Stimulated activated CD4-positive, alpha-beta T cell treated with anti-CD3 and anti-CD28 coated beads, Interleukin-15, amount 100 ng/mL, for 48 hours (primary cell): ENCODE results near the gene TADA2A.

Experiments used
- DNase-seq, 2 donors: peaks; one replicate each; pipeline ENCODE4 v3.0.0-alpha.2; 2020; ENCODE audit warnings: low read depth in 2 of 2

The TADA2A gene, protein sequence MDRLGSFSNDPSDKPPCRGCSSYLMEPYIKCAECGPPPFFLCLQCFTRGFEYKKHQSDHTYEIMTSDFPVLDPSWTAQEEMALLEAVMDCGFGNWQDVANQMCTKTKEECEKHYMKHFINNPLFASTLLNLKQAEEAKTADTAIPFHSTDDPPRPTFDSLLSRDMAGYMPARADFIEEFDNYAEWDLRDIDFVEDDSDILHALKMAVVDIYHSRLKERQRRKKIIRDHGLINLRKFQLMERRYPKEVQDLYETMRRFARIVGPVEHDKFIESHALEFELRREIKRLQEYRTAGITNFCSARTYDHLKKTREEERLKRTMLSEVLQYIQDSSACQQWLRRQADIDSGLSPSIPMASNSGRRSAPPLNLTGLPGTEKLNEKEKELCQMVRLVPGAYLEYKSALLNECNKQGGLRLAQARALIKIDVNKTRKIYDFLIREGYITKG

DNA sequence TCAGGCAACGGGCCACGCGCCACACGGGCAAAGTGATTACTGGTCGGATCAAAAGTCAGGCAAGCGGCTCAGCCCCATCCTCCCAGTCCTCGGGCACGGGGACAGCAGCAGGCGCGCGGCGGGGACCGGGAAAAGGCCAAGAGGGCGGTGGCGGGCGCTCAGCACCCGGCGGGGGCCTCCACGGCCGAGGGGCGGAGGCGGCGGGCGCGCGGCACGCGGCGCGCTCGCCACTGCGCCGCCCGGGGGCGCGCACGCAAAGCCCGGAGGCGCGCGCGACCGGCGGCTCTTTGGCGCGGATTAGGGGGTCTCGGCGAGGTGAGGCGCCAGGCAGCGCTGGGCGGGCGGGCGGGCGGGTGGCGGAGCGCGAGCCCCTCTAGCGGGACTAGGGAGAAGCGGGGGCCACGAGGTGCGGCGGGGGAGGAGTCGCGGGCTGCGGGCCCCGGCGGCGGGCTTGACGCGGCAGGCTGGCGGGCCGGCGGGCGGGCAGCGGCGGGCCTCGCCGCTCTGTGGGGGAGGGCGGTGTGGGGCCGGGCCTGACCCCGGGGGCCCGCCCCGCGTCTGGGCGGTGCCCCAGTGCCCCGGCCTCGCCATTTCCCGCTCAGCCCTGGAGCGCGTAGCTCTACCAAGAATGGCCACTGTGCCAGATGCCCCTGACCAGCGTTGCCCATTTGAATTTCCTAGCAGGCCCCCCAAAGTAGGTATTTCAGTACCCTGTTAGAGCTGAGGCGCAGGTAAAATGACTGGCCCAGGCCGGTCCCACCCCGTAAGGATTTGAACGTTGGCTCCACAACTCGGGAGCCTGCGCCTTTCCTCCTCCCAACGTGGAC, at the start of gene TADA2A, which contains the start of gene ACACA:
TADA2A (plus strand) TSS at position 252 of the 827 bp plus-strand sequence. CDS start 4,480 bp downstream, outside the sequence.
ACACA (minus strand) TSS at position 202 of the 827 bp plus-strand sequence. CDS start 537 bp downstream, outside the sequence.
- peak; percentile 64 to 74 for DNase-seq

DNA sequence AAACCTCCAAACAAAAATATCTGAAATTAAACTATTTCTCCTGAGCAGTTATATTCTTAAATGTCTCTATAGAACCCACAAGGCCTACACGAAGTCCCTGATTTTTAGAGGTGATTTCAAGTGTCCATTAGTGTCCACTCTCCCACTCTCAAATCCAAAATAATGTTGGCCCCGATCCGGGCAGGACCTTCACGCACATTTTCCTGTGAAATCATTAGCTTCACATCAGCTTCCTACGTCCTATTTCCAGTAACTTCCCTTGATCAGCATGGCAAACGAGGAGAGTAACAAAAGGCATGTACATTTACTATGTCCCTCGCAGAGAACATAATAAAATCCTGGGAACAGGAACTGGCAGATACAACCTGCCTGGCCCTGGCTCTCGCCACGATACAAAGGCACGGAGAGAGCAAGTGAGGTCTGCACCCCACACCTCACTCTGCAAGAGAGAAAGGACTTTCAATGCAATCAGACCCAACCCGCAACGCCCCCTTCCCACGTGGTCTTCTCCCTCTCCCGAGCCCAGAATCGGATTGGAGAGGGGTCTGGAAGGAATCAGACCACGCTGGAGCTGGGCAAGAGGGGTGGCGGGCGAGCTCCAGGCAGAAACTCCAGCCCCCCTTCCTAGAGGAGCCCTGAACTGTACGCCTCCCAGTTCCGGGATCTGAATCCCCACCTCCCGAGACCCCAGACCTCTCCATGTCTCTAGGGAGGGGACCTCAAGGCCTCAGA, 48.4 kb upstream of the TADA2A start:
- DNase-seq, result peak; percentile 35

GRCh38 chr17:37358830-37359681, 47.6 kb upstream of the TADA2A start:
- DNase-seq, result peak; percentile 86 to 92

- DNase-seq, result no peak
These were observed 47.0 kb upstream of the TADA2A start for GRCh38 chr17:37359682-37360188.

DNA sequence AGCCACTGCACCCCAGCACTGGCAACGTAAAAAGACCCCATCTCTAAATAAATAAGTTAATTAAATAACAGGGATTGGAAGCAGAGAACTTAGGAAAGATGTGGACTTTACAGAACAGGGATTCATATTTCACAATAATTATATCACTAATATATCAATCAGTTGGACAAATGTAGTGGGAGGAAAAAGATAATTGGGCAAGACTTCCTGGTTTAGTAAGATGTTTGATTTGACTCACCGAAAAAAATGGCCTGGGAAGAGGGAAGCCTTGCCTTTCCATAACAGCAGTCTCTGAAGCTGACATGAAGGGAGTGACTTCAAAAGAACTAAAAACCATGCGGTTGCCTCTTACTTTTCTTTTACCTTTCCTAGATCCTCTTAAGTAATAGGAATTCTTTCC, 46.1 kb upstream of the TADA2A start:
- DNase-seq, result no peak

DNA sequence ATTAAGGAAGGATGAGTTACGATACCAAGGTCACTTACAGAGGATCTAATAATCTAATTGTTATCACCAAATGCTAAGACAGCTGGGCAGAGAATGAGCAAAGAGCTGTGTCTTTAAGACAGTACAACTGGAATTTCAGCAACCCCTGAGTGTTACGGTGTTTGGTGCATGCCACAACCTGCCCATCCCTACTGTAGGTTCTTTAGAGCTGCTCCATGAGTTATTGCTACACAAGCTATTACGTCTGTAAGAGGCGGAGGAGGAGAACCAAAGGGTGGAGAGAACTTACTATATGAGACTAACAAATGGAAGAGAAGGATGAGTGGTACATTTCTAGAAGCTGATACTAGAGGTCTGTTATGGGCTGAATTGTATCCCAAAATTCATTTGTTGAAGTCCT, 45.1 kb upstream of the TADA2A start:
- DNase-seq, result no peak

- no peak for DNase-seq
These were observed 41.1 kb upstream of the TADA2A start for GRCh38 chr17:37365589-37365988.

DNA sequence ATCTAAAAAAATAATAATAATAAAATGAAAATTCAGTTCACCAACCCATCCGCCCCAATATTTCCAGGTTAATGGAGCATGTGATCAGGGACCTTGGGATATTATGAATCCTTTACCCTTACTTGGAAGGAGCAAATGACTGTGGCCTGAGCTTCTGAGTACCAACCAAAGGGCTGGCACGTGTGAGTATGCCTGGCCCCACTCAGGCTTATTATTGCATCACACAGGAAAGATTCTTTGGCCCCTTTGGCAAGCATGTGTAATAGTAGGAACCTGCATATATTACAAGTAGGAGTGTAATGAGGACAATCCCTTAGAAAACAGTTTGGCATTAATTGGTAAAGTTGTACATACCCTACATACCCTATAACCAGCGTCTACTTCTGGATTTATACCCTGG, 38.1 kb upstream of the TADA2A start:
- no peak for DNase-seq

DNA sequence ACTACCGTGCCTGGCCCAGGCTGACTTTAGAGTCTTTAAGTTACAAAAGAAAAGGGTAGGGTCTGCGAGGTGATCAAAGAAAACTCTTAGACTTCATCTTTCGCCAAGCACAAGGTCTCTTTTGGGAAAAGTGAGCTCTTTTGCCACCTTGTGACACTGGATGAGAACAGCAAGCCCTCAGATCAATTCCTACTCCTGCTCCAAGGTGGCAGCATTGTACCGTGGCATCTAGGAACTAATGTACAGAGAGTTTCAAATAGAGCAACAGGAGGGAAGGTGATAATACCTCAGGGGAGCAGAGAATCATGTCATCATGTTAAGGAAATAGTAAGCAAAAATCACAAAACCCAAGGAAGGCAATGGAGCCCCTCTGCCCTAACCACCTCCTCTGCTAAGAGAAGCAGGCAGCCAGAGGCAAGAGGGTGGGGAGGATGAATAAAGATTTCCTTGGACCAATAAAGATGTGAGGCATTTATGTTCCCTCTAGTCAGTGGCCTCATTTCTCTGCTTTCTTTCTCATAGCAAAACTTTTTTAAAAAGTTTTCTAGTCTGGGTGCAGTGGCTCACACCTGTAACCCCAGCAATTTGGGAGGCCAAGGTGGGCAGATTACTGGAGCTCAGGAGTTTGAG, 33.0 kb upstream of the TADA2A start:
- peak; percentile 42 to 52 for DNase-seq

DNA sequence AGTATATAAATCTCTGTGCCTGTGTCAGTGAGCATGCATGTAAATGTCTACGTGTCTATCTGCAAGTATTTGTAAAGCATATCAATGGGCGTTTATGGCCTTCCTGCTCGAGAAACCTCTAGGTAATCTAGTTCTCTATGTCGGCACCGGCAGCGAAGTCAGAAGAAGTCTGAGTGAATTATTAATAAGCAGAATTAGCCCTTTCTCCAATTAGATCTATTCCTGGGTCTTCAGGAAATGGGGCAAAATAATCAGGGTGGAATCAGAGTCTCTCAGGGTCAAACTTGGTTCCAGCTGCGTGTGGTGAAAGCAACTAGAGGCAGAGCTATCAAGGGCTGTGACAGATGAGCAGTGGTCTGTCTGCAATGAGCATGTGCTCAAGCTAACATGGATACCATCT, 31.0 kb upstream of the TADA2A start, which contains the start of gene C17orf78:
C17orf78 (plus strand) TSS at position 280 of the 400 bp plus-strand sequence; CDS start at position 388, 108 bp downstream.
- no peak for DNase-seq

GRCh38 chr17:37382056-37382455, 24.6 kb upstream of the TADA2A start:
- no peak for DNase-seq

DNA sequence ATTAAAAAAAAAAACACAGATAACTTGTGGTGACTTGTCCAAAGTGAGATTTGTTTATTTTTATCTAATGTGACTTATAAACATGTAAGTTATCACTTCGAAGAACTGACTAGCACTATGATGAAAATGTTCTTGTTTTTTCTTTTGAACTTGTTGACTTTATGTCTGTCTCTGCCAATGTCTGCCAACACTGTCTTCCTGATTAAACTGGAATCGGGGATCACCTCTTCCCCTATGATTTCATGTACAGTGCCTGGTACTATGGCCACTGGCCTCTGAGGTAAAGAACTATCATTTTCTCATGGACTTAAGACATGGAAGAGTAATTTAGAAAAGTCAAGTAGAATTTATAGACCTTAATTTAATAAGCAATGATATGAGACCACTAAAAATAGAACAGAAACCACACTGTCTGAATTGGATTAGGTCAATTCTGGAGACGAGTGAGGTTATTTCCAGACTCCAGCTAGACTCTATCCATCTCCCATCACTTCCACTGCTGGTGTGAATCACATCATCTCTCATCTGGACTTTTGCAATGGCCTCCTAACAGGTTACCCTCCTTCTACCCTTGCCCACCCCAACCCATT, 22.0 kb upstream of the TADA2A start:
- no peak for DNase-seq

DNA sequence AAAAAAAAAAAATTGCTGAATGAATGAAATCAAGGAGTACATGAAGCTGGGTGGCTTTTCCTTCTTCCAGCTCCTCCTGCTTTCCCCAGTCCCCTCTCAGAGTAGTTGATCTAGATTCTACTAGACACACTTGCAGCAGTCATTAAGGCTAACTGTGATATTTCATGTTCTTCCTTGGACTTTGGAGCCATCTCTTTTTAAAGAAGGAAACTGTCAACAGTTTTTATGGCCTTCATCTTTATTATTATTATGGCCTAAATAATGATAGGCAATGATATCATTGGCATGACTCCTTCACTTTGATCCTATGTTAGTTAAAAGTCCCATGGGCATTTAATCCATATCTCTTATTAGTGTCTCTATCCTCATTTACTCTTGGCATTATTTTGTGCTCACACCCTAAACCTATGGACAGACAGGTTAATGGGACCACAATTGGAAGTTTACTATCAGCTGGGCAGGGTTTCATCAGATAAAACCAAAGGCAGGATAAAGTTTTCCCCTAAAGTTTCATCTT, 21.2 kb upstream of the TADA2A start:
- DNase-seq, result no peak

DNA sequence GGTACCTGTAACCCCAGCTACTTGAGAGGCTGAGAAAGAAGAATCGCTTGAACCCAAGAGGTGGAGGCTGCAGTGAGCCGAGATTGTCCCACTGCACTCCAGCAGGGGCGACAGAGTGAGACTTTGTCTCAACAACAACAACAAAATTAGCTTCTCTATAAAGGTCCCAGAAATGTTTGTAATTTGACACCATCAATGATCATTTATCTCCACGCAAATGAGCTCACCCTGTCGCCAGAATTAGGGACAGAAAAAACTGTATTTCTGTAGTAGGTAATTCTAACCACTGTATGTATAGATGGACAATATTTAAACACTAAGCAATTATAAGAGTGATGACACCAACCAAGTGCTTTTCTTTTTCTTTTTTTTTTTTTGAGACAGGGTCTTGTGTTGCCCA, 20.2 kb upstream of the TADA2A start:
- DNase-seq, result no peak

DNA sequence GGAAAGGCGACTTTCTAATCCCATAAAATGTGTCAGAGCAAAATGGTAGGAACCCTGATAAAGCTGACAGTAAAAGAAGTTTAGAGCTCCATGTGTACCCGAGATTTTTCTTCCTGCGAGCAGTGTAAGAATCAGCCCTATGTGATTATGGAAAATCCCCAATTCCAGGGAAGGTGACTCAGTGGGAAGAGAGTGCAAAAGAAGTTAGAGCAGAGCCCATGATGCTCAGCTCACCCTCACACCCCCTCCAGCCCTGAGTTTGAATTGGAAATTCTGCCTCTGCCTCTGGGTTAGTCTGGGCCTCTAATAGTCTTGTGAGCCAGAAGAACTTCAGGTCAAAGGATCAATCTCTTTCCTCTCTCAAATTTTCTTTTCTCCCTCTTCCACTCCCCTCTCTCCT, 18.4 kb upstream of the TADA2A start:
- DNase-seq, result no peak

DNA sequence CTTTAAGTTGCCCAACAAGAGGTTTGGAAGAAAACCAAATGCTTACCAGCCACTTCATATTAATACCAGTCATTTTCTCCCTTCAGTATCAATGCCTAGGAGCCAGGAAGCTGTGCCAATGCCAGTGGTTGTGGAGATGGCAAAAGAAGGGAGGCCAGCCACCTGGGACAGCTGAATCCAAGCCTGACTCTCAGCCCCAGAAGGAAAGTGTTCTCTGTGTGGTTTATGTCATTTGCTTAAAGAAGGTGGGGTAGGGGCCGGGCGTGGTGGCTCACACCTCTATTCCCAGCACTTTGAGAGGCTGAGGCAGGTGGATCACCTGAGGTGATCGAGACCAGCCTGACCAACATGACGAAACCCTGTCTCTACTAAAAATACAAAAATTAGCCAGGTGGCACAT, 17.5 kb upstream of the TADA2A start:
- DNase-seq, result no peak

DNA sequence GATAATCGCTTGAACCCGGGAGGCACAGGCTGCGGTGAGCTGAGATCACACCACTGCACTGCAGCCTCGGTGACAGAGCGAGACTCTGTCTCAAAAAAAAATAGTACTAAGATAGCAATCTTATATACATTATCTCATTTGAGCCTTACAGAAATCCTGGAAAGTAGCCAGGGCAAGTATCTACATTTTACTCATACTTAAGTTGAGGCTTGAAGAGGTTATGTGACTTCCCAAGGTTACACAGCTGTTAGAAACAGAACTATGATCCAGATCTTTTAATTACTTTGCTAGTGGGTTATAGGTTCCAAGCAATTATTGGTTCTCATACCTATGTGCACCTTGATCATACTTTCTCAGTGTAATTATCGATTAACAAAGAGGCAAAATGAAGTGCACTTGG, 15.5 kb upstream of the TADA2A start:
- DNase-seq, result no peak

GRCh38 chr17:37392024-37392590, 14.6 kb upstream of the TADA2A start:
- no peak for DNase-seq

GRCh38 chr17:37393352-37393751, 13.3 kb upstream of the TADA2A start:
- DNase-seq, result no peak
